HEK293 (cell line): ENCODE results near the gene SLC38A3.
A peak's percentile ranks its signal among the peaks of the same experiment; 100 is the strongest.

Experiments
- CTCF ChIA-PET: fragments of 350-600 bp; formaldehyde crosslinking; extraction: SDS; loops from one replicate; lab custom pipeline; 2021; ENCODE audit warnings: antibody characterized with exemption; lab: Yijun Ruan, JAX
- POLR2A ChIA-PET: fragments of 300-600 bp; formaldehyde crosslinking; extraction: SDS; loops from one replicate; lab custom pipeline; 2020; ENCODE audit warnings: antibody characterized with exemption, inconsistent platforms; lab: Yijun Ruan, JAX
- H3K27ac ChIP-seq: fragments of 200-500 bp; sonication (Bioruptor generic); 2 replicates; pipeline ENCODE4 v1.5.1; 2014; ENCODE audit warnings: low read depth, low read length, control low read depth, inconsistent platforms; ENCODE audit errors: extremely low read depth
- H3K36me3 ChIP-seq, 2 experiments: fragments of 200-500 bp in 1 of 2; sonication (Bioruptor generic) in 1 of 2; 1 replicate in 1 of 2; 2 replicates in 1 of 2; pipeline ENCODE4 v1.5.1; 2014 to 2017; ENCODE audit warnings: inconsistent platforms in 2 of 2, low read length in 2 of 2; ENCODE audit not compliant: control insufficient read depth in 2 of 2, insufficient read depth in 1 of 2
- H3K4me1 ChIP-seq: fragments of 200-500 bp; sonication (Bioruptor generic); 2 replicates; pipeline ENCODE4 v1.5.1; 2014; ENCODE audit warnings: mild to moderate bottlenecking, low read length, inconsistent platforms; ENCODE audit not compliant: control insufficient read depth, insufficient read depth
- H3K4me3 ChIP-seq: 2 replicates; pipeline ENCODE4 v1.5.1; 2011; ENCODE audit warnings: low read depth, mild to moderate bottlenecking, control low read depth, low read length, moderate library complexity
- H3K9me3 ChIP-seq: fragments of 200-500 bp; sonication (Bioruptor generic); 2 replicates; pipeline ENCODE4 v1.5.1; 2014; ENCODE audit warnings: low read depth, low read length, inconsistent platforms; ENCODE audit not compliant: control insufficient read depth, insufficient read depth
- EGR2 ChIP-seq: fragments of 450-650 bp; formaldehyde crosslinking; IDR thresholded peaks from 2 replicates; pipeline ENCODE4 v1.5.1; 2016; ENCODE audit warnings: low read depth, missing biosample characterization, missing genetic modification characterization
- GLI4 ChIP-seq: fragments of 450-650 bp; formaldehyde crosslinking; IDR thresholded peaks from 2 replicates; pipeline ENCODE4 v1.5.1; 2016; ENCODE audit warnings: missing biosample characterization, missing genetic modification characterization
- KLF7 ChIP-seq: fragments of 450-650 bp; formaldehyde crosslinking; IDR thresholded peaks from 2 replicates; pipeline ENCODE4 v1.5.1; 2016; ENCODE audit warnings: missing biosample characterization, missing genetic modification characterization, borderline replicate concordance
- REST ChIP-seq: fragments of 450-650 bp; formaldehyde crosslinking; IDR thresholded peaks from 2 replicates; pipeline ENCODE4 v1.5.1; 2016; ENCODE audit warnings: missing biosample characterization, missing genetic modification characterization
- SCRT1 ChIP-seq: fragments of 450-650 bp; formaldehyde crosslinking; IDR thresholded peaks from 2 replicates; pipeline ENCODE4 v1.5.1; 2016; ENCODE audit warnings: missing biosample characterization, missing genetic modification characterization, borderline replicate concordance
- SETDB1 ChIP-seq: IDR thresholded peaks from one replicate; pipeline ENCODE4 v1.6.1; 2017; ENCODE audit warnings: mild to moderate bottlenecking, low read length, moderate library complexity, mixed read lengths; ENCODE audit not compliant: insufficient read length
- SP3 ChIP-seq: fragments of 450-650 bp; formaldehyde crosslinking; IDR thresholded peaks from 2 replicates; pipeline ENCODE4 v1.5.1; 2016; ENCODE audit warnings: missing biosample characterization, missing genetic modification characterization
- TRIM28 ChIP-seq: IDR thresholded peaks from 2 replicates; pipeline ENCODE4 v1.6.1; 2011; ENCODE audit warnings: low read length, control low read depth, borderline replicate concordance
- ZBTB10 ChIP-seq: fragments of 450-650 bp; formaldehyde crosslinking; IDR thresholded peaks from 2 replicates; pipeline ENCODE4 v1.5.1; 2016; ENCODE audit warnings: missing biosample characterization, missing genetic modification characterization
- ZEB2 ChIP-seq: fragments of 450-650 bp; formaldehyde crosslinking; IDR thresholded peaks from 2 replicates; pipeline ENCODE4 v1.5.1; 2016; ENCODE audit warnings: missing biosample characterization, missing genetic modification characterization
- ZFHX2 ChIP-seq: fragments of 450-650 bp; formaldehyde crosslinking; conservative IDR thresholded peaks from 2 replicates; pipeline ENCODE4 v1.5.1; 2016; ENCODE audit warnings: missing biosample characterization, missing genetic modification characterization
- ZNF112 ChIP-seq: fragments of 450-650 bp; formaldehyde crosslinking; IDR thresholded peaks from 2 replicates; pipeline ENCODE4 v1.5.0; 2017; ENCODE audit warnings: missing biosample characterization, missing genetic modification characterization
- ZNF202 ChIP-seq: fragments of 450-650 bp; formaldehyde crosslinking; IDR thresholded peaks from 2 replicates; pipeline ENCODE4 v1.5.1; 2016; ENCODE audit warnings: missing biosample characterization, missing genetic modification characterization, borderline replicate concordance
- ZNF354C ChIP-seq: fragments of 450-650 bp; formaldehyde crosslinking; IDR thresholded peaks from 2 replicates; pipeline ENCODE4 v1.5.1; 2016; ENCODE audit warnings: missing biosample characterization, missing genetic modification characterization, low read depth, borderline replicate concordance
- ZNF391 ChIP-seq: fragments of 450-650 bp; formaldehyde crosslinking; IDR thresholded peaks from 2 replicates; pipeline ENCODE4 v1.5.1; 2016; ENCODE audit warnings: low read depth, missing biosample characterization, missing genetic modification characterization, borderline replicate concordance
- ZNF558 ChIP-seq: fragments of 450-650 bp; formaldehyde crosslinking; IDR thresholded peaks from 2 replicates; pipeline ENCODE4 v1.5.1; 2016; ENCODE audit warnings: missing biosample characterization, missing genetic modification characterization
- ZNF626 ChIP-seq: fragments of 450-650 bp; sonication (Bioruptor Pico); formaldehyde crosslinking; IDR thresholded peaks from 2 replicates; pipeline ENCODE4 v1.5.1; 2018; ENCODE audit warnings: missing biosample characterization, missing genetic modification characterization, inconsistent platforms
- ZNF654 ChIP-seq: fragments of 450-650 bp; formaldehyde crosslinking; IDR thresholded peaks from 2 replicates; pipeline ENCODE4 v1.5.1; 2016; ENCODE audit warnings: low read depth, missing biosample characterization, missing genetic modification characterization
- ZNF776 ChIP-seq: fragments of 450-650 bp; formaldehyde crosslinking; IDR thresholded peaks from 2 replicates; pipeline ENCODE4 v1.5.0; 2017; ENCODE audit warnings: missing biosample characterization, missing genetic modification characterization, borderline replicate concordance
- TF ChIP-seq, protein P1 (sequence below): fragments of 450-650 bp; formaldehyde crosslinking; IDR thresholded peaks from 2 replicates; pipeline ENCODE4 v1.5.1; 2016; ENCODE audit warnings: missing biosample characterization, missing genetic modification characterization
- TF ChIP-seq, protein P2 (sequence below): fragments of 450-650 bp; formaldehyde crosslinking; IDR thresholded peaks from 2 replicates; pipeline ENCODE4 v1.5.0; 2017; ENCODE audit warnings: missing biosample characterization, missing genetic modification characterization, borderline replicate concordance
- TF ChIP-seq, protein P3 (sequence below): fragments of 450-650 bp; formaldehyde crosslinking; IDR thresholded peaks from 2 replicates; pipeline ENCODE4 v1.5.1; 2016; ENCODE audit warnings: missing biosample characterization, missing genetic modification characterization
- TF ChIP-seq, protein P4 (sequence below): fragments of 450-650 bp; formaldehyde crosslinking; IDR thresholded peaks from 2 replicates; pipeline ENCODE4 v1.5.1; 2017; ENCODE audit warnings: missing biosample characterization, missing genetic modification characterization

SLC38A3 gene

GRCh38 chr3:50189274-50189673 is 15.8 kb upstream of the SLC38A3 start:
- Histone ChIP-seq H3K27ac (no peak overlapping the region), H3K4me1 (no peaks in the 10 kb centered on the region), H3K4me3 (no peak overlapping the region), H3K9me3 (no peaks in the 10 kb centered on the region), H3K36me3 (peaks cover 0 to 30% of the 10 kb centered on the region in 2 experiments; a peak in 1 of 3 replicates)
- ChIA-PET CTCF (interaction anchor here (0.6 to 7.7 kb wide), 13 partner anchors 11 to 250 kb away, joined by 3 to 237 read pairs (median 4); no protein-coding TSS in a partner anchor), POLR2A (no interaction called here)
- TF ChIP-seq ZBTB10 (tag by site-specific recombination) (no peak), KLF7 (tag by site-specific recombination) (no peak), TRIM28 (no peak), SCRT1 (tag by site-specific recombination) (no peak), REST (tag by site-specific recombination) (no peak), ZNF354C (tag by site-specific recombination) (no peak), ZNF391 (no peak), EGR2 (tag by site-specific recombination) (peak; percentile 87), ZEB2 (tag by site-specific recombination) (no peak), ZNF112 (tag by site-specific recombination) (no peak), GLI4 (tag by site-specific recombination) (no peak), SP3 (no peak), ZNF654 (peak; percentile 70), ZNF776 (tag by site-specific recombination) (no peak), ZNF558 (tag by site-specific recombination) (no peak), ZNF202 (no peak), ZFHX2 (peak; percentile 90), SETDB1 (no peak), ZNF626 (no peak)
- TF ChIP-seq, protein P1, sequence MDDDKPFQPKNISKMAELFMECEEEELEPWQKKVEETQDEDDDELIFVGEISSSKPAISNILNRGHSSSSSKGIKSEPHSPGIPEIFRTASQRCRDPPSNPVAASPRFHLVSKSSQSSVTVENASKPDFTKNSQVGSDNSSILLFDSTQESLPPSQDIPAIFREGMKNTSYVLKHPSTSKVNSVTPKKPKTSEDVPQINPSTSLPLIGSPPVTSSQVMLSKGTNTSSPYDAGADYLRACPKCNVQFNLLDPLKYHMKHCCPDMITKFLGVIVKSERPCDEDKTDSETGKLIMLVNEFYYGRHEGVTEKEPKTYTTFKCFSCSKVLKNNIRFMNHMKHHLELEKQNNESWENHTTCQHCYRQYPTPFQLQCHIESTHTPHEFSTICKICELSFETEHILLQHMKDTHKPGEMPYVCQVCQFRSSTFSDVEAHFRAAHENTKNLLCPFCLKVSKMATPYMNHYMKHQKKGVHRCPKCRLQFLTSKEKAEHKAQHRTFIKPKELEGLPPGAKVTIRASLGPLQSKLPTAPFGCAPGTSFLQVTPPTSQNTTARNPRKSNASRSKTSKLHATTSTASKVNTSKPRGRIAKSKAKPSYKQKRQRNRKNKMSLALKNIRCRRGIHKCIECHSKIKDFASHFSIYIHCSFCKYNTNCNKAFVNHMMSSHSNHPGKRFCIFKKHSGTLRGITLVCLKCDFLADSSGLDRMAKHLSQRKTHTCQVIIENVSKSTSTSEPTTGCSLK (tag by site-specific recombination) = no peak
- TF ChIP-seq, protein P2, sequence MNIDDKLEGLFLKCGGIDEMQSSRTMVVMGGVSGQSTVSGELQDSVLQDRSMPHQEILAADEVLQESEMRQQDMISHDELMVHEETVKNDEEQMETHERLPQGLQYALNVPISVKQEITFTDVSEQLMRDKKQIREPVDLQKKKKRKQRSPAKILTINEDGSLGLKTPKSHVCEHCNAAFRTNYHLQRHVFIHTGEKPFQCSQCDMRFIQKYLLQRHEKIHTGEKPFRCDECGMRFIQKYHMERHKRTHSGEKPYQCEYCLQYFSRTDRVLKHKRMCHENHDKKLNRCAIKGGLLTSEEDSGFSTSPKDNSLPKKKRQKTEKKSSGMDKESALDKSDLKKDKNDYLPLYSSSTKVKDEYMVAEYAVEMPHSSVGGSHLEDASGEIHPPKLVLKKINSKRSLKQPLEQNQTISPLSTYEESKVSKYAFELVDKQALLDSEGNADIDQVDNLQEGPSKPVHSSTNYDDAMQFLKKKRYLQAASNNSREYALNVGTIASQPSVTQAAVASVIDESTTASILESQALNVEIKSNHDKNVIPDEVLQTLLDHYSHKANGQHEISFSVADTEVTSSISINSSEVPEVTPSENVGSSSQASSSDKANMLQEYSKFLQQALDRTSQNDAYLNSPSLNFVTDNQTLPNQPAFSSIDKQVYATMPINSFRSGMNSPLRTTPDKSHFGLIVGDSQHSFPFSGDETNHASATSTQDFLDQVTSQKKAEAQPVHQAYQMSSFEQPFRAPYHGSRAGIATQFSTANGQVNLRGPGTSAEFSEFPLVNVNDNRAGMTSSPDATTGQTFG (tag by site-specific recombination) = no peak
- TF ChIP-seq, protein P3, sequence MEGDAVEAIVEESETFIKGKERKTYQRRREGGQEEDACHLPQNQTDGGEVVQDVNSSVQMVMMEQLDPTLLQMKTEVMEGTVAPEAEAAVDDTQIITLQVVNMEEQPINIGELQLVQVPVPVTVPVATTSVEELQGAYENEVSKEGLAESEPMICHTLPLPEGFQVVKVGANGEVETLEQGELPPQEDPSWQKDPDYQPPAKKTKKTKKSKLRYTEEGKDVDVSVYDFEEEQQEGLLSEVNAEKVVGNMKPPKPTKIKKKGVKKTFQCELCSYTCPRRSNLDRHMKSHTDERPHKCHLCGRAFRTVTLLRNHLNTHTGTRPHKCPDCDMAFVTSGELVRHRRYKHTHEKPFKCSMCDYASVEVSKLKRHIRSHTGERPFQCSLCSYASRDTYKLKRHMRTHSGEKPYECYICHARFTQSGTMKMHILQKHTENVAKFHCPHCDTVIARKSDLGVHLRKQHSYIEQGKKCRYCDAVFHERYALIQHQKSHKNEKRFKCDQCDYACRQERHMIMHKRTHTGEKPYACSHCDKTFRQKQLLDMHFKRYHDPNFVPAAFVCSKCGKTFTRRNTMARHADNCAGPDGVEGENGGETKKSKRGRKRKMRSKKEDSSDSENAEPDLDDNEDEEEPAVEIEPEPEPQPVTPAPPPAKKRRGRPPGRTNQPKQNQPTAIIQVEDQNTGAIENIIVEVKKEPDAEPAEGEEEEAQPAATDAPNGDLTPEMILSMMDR (tag by site-specific recombination) = peak; percentile 81
- TF ChIP-seq, protein P4, sequence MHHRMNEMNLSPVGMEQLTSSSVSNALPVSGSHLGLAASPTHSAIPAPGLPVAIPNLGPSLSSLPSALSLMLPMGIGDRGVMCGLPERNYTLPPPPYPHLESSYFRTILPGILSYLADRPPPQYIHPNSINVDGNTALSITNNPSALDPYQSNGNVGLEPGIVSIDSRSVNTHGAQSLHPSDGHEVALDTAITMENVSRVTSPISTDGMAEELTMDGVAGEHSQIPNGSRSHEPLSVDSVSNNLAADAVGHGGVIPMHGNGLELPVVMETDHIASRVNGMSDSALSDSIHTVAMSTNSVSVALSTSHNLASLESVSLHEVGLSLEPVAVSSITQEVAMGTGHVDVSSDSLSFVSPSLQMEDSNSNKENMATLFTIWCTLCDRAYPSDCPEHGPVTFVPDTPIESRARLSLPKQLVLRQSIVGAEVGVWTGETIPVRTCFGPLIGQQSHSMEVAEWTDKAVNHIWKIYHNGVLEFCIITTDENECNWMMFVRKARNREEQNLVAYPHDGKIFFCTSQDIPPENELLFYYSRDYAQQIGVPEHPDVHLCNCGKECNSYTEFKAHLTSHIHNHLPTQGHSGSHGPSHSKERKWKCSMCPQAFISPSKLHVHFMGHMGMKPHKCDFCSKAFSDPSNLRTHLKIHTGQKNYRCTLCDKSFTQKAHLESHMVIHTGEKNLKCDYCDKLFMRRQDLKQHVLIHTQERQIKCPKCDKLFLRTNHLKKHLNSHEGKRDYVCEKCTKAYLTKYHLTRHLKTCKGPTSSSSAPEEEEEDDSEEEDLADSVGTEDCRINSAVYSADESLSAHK = no peak
